Natural killer cell treated with Interleukin-12 subunit alpha and Interleukin-12 subunit beta and Interleukin-15 and Interleukin-18, amount 100 ng/mL, for 72 hours (primary cell): ENCODE results near the gene FNDC3B. TPM values are rescaled to one million over a fixed set of nuclear protein-coding genes. Genes with fewer than 3 reads are reported as not detected.
"Not testable (repeated sequence)": the region's sequence is repeated elsewhere in the genome, so short reads cannot be mapped to it uniquely, and the experiment has no call there.

Source experiments
- ATAC-seq, 2 donors: fragments of 150-1000 bp; cut with Tn5 transposase in 1 of 2; sonication (Bioruptor Pico), chemical (Tn5 transposase) in 1 of 2; 2 replicates each; pipeline ENCODE4 v1.10.0; 2021
- DNase-seq: peaks from one replicate; pipeline ENCODE4 v3.0.0; 2022; ENCODE audit warnings: low spot score
- H3K27ac Mint-ChIP-seq, 2 donors: 1 replicate in 1 of 2; 2 replicates in 1 of 2; pipeline ENCODE4 v1.8.0; 2022; ENCODE audit warnings: mixed read lengths in 2 of 2, mild to moderate bottlenecking in 1 of 2, moderate library complexity in 1 of 2
- H3K27me3 Mint-ChIP-seq, 2 donors: 1 replicate in 1 of 2; 2 replicates in 1 of 2; pipeline ENCODE4 v1.8.0; 2022; ENCODE audit warnings: mixed read lengths in 2 of 2
- H3K36me3 Mint-ChIP-seq: one replicate; pipeline ENCODE4 v1.8.0; 2022; ENCODE audit warnings: mixed read lengths
- H3K4me1 Mint-ChIP-seq, 2 donors: 1 replicate in 1 of 2; 2 replicates in 1 of 2; pipeline ENCODE4 v1.8.0; 2022; ENCODE audit warnings: low read depth in 2 of 2, mixed read lengths in 2 of 2, mild to moderate bottlenecking in 1 of 2
- H3K4me3 Mint-ChIP-seq: one replicate; pipeline ENCODE4 v1.8.0; 2022; ENCODE audit warnings: mixed read lengths
- H3K9me3 Mint-ChIP-seq: 2 replicates; pipeline ENCODE4 v1.8.0; 2022; ENCODE audit warnings: mixed read lengths
- total RNA-seq, 2 donors: library from RNA; stranded (reverse); gene quantifications; one replicate each; pipeline ENCODE4 v1.2.3, GENCODE V29; 2022

Gene FNDC3B
- total RNA-seq, 2 donors from 2014 or later, result 149 to 217 TPM

DNA sequence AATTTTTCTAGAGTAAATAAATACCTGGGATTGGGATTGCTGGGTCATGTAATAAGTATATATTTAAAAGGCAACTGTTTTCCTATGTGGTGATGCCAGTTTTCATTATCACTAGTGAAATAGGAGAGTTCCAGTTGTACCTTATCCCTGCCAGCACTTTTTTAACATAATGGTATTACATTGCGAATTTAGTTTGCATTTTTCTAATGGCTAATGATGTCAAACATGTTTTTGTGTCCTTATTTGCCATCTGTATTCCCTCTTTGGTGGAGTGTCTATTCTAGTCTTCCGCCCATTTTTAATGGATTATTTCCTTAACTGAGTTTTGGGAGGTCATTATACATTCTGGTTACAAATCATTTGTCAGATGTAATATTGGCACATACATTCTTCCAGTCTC, 320.6 kb downstream of the FNDC3B start:
- peaks cover 33% of the 10 kb centered on the region for H3K36me3 Mint-ChIP-seq
- H3K27me3 Mint-ChIP-seq, result no peaks in the 10 kb centered on the region
- peaks cover 15 to 30% of the 10 kb centered on the region in 2 donors for H3K4me1 Mint-ChIP-seq
- no peak overlapping the region for H3K27ac Mint-ChIP-seq
- H3K4me3 Mint-ChIP-seq, result no peak overlapping the region
- H3K9me3 Mint-ChIP-seq, result no peaks in the 10 kb centered on the region
- DNase-seq, result no peak
- no peak for ATAC-seq

DNA sequence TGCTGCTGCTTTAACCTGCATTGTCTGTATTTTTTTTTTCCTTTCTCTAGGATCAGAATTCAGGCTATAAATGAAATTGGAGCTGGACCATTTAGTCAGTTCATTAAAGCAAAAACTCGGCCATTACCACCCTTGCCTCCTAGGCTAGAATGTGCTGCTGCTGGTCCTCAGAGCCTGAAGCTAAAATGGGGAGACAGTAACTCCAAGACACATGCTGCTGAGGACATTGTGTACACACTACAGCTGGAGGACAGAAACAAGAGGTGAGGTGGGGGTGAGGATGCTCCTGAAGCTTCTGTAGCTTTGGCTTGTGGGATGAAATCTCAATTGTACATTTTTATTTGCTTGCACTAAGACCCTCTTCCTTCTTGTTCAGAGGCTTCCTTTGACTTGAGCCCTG, 323.2 kb downstream of the FNDC3B start:
- no peaks in the 10 kb centered on the region for H3K27me3 Mint-ChIP-seq
- H3K4me3 Mint-ChIP-seq, result no peak overlapping the region
- ATAC-seq, result no peak
- H3K27ac Mint-ChIP-seq, result no peak overlapping the region
- no peak for DNase-seq
- peaks cover 15 to 29% of the 10 kb centered on the region in 2 donors for H3K4me1 Mint-ChIP-seq
- H3K36me3 Mint-ChIP-seq, result peaks cover 33% of the 10 kb centered on the region
- no peaks in the 10 kb centered on the region for H3K9me3 Mint-ChIP-seq

DNA sequence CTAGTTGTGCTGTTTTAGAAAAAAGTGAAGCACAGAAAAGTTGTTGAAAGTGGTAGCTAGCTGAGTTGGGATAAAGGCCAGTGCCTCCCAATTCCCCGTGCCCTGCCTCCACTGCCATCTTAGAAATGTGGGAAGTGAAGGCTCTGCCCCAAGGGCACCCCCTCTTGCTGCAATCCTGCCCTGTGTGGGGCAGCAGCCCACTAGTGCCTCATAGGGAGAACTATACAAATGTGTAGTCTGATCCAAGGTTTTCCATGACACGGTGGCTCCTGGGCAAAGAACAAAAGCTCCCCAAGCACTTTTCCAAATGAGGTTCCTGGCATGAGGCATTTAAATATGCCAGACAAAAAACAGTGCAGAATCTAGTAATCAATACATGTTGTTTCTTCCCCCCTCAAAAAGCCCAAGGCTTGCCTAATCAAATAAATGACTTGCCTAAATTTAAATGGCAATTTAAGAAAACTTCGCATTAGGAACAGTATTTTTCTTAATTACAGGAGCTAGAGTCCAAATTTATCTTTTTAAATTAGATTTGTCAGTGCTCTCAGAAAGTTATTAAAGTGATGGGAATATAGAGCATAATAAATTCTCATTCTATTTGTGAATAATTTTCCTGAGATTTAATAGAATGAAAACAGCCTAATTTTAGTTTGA, 325.1 kb downstream of the FNDC3B start:
- ATAC-seq (no peak), DNase-seq (no peak)
- Mint-ChIP-seq H3K27ac (peak overlapping the region in 1 of 2 donors; percentile 37), H3K4me1 (peaks cover 6 to 12% of the 10 kb centered on the region in 2 donors), H3K36me3 (peaks cover 33% of the 10 kb centered on the region), H3K27me3 (no peaks in the 10 kb centered on the region), H3K4me3 (no peak overlapping the region), H3K9me3 (no peaks in the 10 kb centered on the region)

DNA sequence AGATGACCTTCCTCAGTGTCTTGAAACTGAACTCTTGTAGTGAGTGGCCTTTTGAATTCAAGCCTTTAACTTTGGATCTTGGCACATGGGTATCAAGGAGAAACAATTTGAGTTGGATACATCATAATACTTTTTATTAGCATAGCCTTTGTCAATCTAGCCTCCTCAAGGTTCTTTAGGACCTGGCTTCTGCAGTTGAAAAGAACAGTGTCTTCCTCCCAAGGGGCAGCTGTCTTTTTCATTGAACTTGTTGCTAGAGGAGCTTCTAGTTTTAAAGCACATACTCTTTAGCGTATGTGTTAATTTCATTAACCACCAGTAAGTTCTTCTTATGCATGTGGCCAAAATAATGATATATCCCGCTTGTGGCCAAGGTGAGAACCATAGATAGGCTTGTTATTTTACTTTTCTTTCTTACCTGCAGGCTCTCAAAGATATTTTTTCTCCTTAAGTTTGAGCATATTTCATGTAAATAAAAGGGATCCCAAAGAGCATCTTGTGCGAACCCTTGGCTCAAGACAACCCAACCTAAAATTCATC, 325.7 kb downstream of the FNDC3B start:
- Mint-ChIP-seq H3K4me1 (peaks cover 5 to 12% of the 10 kb centered on the region in 2 donors), H3K27me3 (no peaks in the 10 kb centered on the region), H3K4me3 (no peak overlapping the region), H3K36me3 (peaks cover 31% of the 10 kb centered on the region), H3K9me3 (no peaks in the 10 kb centered on the region), H3K27ac (peak overlapping the region in 1 of 2 donors; percentile 37)
- ATAC-seq (no peak), DNase-seq (no peak)

DNA sequence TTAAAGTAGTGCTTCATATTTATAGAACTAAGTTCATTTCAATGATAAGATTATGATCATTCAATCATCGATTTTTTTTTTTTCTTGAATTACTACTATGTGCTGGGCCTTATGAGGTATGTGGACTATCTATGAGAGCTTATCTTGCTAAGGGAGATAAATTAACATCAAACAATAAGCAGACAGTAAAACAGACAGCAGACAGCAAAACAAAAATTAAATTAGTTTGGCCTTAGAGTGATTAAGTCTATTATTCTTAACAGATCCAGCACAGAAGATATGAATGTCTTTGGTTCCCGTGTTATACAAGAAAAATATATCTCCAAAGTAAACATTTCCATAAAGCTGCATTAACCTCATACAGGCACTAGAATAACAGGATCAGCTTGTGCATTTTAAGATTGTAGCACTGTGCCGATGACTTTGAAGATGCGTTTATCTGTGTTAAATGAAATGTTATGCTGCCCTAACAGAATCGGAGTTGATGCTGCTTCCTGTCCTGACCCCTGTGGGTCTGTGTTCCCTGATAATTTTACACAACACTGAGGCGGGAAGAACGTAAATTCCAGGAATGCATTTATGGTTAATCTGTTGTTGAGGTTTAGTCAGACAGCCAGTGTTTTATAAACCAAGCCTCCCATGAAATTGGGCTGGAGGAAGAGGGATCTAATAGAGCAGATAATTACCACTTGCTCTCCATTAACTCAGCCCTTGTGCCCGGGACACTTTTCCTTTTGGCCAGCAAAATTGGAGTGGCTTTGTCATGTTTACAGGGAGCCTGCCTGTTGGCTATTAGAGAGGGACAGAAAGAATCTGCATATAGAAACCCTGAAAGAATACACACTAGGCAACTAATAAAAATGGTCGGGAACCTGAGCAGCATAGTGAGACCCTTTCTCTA, 328.1 kb downstream of the FNDC3B start:
- H3K9me3 Mint-ChIP-seq, result no peaks in the 10 kb centered on the region
- H3K4me1 Mint-ChIP-seq, result peaks cover 0 to 8% of the 10 kb centered on the region in 2 donors
- no peak for ATAC-seq

DNA sequence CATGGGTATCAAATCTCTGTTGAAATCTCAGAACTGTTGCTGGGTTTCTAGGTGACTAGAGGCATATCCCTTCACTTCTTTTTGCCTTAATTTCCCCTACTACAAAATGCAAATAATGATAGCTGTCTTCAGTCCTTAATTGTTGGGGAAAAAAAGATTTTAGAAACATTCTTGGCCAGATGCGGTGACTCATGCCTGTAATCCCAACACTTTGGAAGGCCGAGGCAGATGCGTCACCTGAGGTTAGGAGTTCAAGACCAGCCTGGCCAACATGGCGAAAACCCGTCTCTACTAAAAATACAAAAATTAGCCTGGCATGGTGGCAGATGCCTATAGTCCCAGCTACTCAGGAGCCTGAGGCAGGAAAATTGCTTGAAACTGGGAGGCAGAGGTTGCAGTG, 329.2 kb downstream of the FNDC3B start:
- not testable (repeated sequence) for H3K27ac Mint-ChIP-seq, ATAC-seq, H3K4me3 Mint-ChIP-seq, DNase-seq, H3K36me3 Mint-ChIP-seq, H3K9me3 Mint-ChIP-seq, H3K4me1 Mint-ChIP-seq, H3K27me3 Mint-ChIP-seq

More for the DNA sequence above, 328.1 kb downstream of the FNDC3B start:
- Mint-ChIP-seq H3K4me3 (no peak overlapping the region), H3K27ac (no peak overlapping the region), H3K27me3 (no peaks in the 10 kb centered on the region), H3K36me3 (peaks cover 16% of the 10 kb centered on the region)
- no peak for DNase-seq

DNA sequence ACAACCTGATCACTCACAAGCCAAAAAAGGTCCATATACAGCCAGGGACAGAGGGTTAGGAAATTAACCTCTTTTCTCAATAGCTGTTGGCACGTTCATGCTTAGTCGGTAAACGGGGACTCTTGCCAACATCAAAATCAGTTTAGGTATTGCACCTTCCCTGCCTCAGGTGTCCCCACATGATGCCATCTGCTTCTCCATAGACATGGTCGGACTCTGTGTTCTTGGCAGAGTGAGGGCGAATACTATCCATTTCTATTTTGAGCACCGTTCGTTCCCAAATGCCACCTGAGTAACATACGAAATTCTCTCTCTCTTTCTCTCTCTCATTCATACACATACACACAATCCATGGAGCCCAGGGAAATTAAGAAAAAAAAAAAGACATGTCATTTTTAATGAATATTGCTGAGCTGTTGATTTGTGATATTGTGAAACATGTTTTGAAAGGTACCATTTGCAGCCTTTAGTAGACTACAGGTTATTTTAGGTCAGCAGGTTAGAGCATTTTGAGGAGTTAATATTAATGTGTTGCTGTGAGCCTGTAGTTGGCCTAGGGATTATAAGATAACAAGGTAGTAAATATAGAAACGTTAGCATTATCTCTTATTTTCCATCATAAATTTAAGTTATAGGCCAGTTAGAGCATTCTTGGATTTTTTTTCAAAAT, 330.3 kb downstream of the FNDC3B start:
- Mint-ChIP-seq H3K4me1 (peaks cover 0 to 12% of the 10 kb centered on the region in 2 donors), H3K36me3 (no peaks in the 10 kb centered on the region), H3K9me3 (no peaks in the 10 kb centered on the region), H3K27ac (no peak overlapping the region), H3K27me3 (no peaks in the 10 kb centered on the region), H3K4me3 (no peak overlapping the region)
- ATAC-seq, result no peak
- no peak for DNase-seq

DNA sequence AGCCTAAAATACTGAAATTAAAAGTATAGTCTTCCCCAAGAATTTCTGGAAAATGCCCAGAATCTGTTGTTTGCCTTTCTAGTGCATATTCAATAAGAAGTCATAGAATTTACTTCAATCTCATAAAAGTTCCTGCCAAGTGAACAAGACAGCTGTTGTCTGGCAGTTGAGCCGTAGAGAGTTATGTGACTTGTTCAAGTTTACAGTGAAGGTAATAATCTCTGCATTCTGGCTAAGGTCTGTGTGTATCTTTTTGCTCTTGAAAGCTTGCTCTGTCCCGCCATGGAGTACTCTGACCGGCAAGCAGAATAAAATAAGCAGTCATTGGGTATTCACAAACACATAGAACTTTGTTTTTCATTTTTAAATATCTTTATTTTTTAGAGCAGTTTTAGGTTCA, 331.0 kb downstream of the FNDC3B start:
- ATAC-seq (no peak), DNase-seq (no peak)

DNA sequence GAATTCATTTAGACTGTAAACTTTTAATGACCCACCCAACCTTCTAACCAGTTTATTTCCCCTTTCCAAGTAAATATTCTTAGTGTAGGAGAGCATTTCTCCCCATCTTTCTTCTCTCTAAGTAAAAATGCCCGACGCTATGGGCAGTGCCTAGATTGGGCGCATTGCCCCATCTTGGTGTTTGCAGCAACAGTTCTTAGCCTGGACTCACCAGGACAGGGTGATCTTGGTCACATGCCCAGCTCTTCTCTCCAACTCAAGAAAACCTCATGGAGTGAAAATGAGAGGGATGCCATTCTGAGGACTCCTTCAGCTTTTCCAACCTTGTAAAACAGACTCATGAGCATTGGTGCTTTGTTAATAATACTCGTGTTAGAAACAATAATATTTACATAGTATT, 332.2 kb downstream of the FNDC3B start:
- Mint-ChIP-seq H3K9me3 (no peaks in the 10 kb centered on the region), H3K4me3 (no peak overlapping the region), H3K4me1 (peaks cover 0 to 12% of the 10 kb centered on the region in 2 donors), H3K36me3 (no peaks in the 10 kb centered on the region), H3K27ac (no peak overlapping the region), H3K27me3 (no peaks in the 10 kb centered on the region)
- no peak for ATAC-seq
- DNase-seq, result no peak

More for the DNA sequence above, 331.0 kb downstream of the FNDC3B start:
- no peaks in the 10 kb centered on the region for H3K36me3 Mint-ChIP-seq
- H3K27me3 Mint-ChIP-seq, result no peaks in the 10 kb centered on the region
- no peak overlapping the region for H3K4me3 Mint-ChIP-seq
- H3K27ac Mint-ChIP-seq, result no peak overlapping the region
- H3K4me1 Mint-ChIP-seq, result peaks cover 0 to 12% of the 10 kb centered on the region in 2 donors
- no peaks in the 10 kb centered on the region for H3K9me3 Mint-ChIP-seq

DNA sequence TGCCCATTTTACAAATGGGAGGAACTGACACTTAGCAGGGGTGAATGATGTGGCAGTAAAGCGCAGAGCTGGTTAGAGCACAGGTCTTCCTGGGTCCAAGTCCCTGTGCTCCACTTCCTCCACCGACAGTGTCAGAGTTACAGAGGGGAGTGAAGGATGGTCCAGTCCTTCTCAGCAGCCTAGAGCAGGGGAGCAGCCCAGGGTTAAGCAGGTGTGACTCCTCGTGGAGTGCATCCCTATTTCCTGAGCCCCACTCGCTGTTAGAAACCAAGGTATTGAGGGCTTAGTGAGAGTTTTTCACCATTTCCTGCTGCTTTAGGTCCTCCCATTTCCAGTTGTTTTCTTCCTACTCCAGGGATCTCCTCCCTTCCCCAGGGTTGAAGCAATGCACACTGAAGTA, 333.5 kb downstream of the FNDC3B start:
- H3K36me3 Mint-ChIP-seq, result no peaks in the 10 kb centered on the region
- no peak for ATAC-seq
- no peak overlapping the region for H3K4me3 Mint-ChIP-seq
- H3K27me3 Mint-ChIP-seq, result no peaks in the 10 kb centered on the region
- H3K27ac Mint-ChIP-seq, result peak overlapping the region; percentile 3 to 57
- no peak for DNase-seq
- H3K9me3 Mint-ChIP-seq, result no peaks in the 10 kb centered on the region
- H3K4me1 Mint-ChIP-seq, result peaks cover 0 to 12% of the 10 kb centered on the region in 2 donors

DNA sequence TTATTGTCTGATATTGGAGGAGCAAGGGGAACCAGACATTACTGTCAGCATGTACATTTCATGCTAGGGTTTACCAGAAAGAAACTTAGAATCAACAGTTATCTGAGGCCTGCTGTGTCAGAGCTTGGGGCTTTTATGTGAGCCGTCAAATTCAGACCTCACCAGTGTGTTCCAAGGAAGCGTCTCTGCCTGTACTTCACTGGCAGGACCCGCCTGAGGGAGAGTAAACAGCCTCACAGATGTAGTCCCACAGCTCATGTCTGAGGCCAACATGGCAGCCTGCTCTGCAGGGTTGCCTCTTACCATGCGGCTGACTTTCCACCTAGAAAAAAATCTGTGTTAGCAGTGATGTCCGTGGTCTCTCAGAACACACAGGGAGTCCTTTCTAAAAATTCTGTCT, 334.5 kb downstream of the FNDC3B start:
- Mint-ChIP-seq H3K4me3 (no peak overlapping the region), H3K36me3 (peaks cover 9% of the 10 kb centered on the region), H3K27ac (peak overlapping the region in 1 of 2 donors; percentile 57), H3K9me3 (no peaks in the 10 kb centered on the region), H3K27me3 (no peaks in the 10 kb centered on the region), H3K4me1 (peaks cover 0 to 17% of the 10 kb centered on the region in 2 donors)
- DNase-seq (no peak), ATAC-seq (no peak)

DNA sequence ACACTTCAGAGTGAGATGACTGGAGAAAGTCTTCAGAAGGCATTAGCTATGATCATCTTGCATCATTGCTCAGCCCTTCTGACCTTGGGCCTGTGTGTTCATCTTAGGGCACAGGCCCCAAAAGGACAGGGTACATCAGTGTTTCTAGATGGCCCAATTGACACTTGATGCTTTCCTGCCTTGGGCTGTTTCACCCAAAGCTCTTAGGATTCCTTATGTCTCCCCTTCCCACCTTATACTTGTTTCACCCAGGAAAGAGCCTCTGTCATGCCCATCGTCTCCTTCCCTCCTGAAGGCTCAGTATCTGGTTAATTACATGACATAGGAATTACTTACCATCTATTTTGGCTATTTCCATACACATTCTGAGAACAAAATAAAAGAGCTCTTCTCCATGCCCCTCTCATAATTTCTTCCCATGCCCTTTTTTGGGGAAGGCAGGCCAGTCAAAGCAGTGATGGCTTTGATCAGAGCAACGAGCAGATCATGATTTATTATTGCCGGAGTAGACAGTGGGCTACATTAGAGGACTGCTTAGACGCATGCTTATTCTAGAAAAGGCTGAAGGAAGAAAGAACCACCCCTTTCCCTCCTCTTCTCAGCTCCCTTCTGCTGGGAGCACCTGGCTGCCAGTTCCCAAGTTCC, 335.9 kb downstream of the FNDC3B start:
- H3K36me3 Mint-ChIP-seq, result peaks cover 23% of the 10 kb centered on the region
- DNase-seq (no peak), ATAC-seq (no peak)
- peak overlapping the region; percentile 12 to 24 for H3K27ac Mint-ChIP-seq
- H3K4me1 Mint-ChIP-seq, result peaks cover 0 to 19% of the 10 kb centered on the region in 2 donors
- H3K27me3 Mint-ChIP-seq, result no peaks in the 10 kb centered on the region
- no peaks in the 10 kb centered on the region for H3K9me3 Mint-ChIP-seq
- no peak overlapping the region for H3K4me3 Mint-ChIP-seq

DNA sequence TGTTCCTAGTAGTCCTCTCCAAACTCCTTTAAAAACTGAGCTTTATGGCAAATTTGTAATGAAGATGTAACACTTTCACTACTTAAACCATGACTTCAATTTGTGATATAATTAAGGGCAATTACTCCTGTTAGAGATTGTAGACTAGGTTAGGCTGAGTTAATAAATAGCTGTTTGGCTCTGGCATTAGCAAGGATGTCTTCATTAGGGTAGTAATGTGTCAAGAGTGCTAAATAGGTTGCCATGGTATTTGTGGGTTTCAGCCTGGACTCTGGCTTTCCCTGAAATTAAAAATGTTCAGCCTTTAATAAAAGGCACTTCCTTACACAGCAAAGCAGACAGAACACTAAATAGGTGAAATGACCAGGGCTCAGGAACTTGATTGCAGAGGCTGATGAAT, 337.0 kb downstream of the FNDC3B start:
- H3K9me3 Mint-ChIP-seq, result no peaks in the 10 kb centered on the region
- no peak overlapping the region for H3K4me3 Mint-ChIP-seq
- peaks cover 0 to 24% of the 10 kb centered on the region in 2 donors for H3K4me1 Mint-ChIP-seq
- no peaks in the 10 kb centered on the region for H3K27me3 Mint-ChIP-seq
- peaks cover 34% of the 10 kb centered on the region for H3K36me3 Mint-ChIP-seq
- H3K27ac Mint-ChIP-seq, result no peak overlapping the region
- DNase-seq, result no peak
- ATAC-seq, result no peak
